ENCODE results near the gene P4HB.

DNA sequence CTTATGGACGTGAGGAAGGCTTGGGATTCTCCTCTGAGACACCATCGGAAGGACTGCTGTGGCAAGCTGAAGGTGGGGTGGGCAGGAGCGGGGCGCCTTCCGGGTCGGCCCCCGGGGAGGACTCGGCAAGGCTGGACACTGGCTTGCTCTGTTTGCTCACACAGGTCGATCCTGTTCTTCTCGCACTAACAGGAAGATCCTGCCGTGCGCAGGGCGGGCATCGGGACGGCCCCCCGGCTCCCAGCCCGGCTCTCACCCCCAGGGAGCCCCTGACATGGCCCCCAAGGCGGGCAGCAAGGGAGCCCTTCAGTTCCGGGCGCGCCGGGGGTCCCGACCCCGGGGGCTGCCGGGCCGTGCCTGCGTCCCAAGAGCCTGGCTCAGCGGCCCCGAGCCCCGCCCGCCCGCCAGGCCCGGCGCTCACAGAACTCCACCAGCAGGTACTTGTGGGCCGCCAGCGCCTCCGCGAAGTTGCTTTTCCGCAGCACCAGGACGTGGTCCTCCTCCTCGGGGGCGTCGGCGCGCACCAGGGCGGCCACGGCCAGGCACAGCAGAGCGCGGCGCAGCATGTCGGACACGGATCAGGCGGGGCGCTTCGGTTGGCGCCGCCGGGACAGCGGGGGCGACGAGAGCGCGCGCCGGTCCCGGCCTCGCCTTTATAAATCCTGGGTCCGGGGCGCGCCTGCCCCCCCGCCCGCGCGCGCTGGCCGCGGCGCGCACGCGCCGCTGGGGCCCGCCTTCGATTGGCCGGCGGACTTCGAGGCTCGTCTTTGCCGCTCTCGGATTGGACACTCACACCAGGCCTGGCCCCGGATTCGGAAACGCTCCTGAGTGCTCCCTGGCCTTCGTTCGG is at the start of gene P4HB:
- TF ChIP-seq EZH2 (IDR thresholded peaks at IDR 0.05; ENCODE audit: borderline replicate concordance, control insufficient read depth, low read depth, low read length) (no peak), RFX5 (IDR thresholded peaks at IDR 0.05; ENCODE audit: low read depth, low read length) (no peak), SUZ12 (IDR thresholded peaks at IDR 0.05; ENCODE audit: unreplicated experiment) (no peak)
- TF ChIP-seq, protein P1, sequence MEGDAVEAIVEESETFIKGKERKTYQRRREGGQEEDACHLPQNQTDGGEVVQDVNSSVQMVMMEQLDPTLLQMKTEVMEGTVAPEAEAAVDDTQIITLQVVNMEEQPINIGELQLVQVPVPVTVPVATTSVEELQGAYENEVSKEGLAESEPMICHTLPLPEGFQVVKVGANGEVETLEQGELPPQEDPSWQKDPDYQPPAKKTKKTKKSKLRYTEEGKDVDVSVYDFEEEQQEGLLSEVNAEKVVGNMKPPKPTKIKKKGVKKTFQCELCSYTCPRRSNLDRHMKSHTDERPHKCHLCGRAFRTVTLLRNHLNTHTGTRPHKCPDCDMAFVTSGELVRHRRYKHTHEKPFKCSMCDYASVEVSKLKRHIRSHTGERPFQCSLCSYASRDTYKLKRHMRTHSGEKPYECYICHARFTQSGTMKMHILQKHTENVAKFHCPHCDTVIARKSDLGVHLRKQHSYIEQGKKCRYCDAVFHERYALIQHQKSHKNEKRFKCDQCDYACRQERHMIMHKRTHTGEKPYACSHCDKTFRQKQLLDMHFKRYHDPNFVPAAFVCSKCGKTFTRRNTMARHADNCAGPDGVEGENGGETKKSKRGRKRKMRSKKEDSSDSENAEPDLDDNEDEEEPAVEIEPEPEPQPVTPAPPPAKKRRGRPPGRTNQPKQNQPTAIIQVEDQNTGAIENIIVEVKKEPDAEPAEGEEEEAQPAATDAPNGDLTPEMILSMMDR (IDR thresholded peaks at IDR 0.05 in 2 of 3, conservative IDR thresholded peaks at IDR 0.05 in 1 of 3; ENCODE audit: control insufficient read depth in 2 of 3, extremely low read depth in 1 of 3, insufficient read depth in 1 of 3, low read depth in 3 of 3, low read length in 3 of 3) = no peak
